ENCODE data around the gene IQSEC2. TPM values are rescaled to one million over a fixed set of nuclear protein-coding genes. Genes with fewer than 3 reads are reported as not detected.

The IQSEC2 gene
- total RNA-seq, 1 donor from 2014 or later, result 17.3 TPM

- H3K27ac ChIP-seq, result no peak overlapping the region
- no peaks in the 10 kb centered on the region for H3K4me1 ChIP-seq
- no peaks in the 10 kb centered on the region for H3K27me3 ChIP-seq
- DNase-seq (no peak), ATAC-seq (no peak)
- H3K4me3 ChIP-seq, result no peak overlapping the region
- TF ChIP-seq CTCF (IDR thresholded peaks at IDR 0.05), result no peak
- intact Hi-C loops (cut with DNase I), result no loop called here
- H3K36me3 ChIP-seq, result peaks cover 5% of the 10 kb centered on the region
- no peaks in the 10 kb centered on the region for H3K9me3 ChIP-seq
Observed at GRCh38 chrX:53234484-53234883, 46.9 kb downstream of the IQSEC2 start.

GRCh38 chrX:53233536-53233935, 47.8 kb downstream of the IQSEC2 start:
- DNase-seq, result no peak
- Histone ChIP-seq H3K27me3 (no peaks in the 10 kb centered on the region), H3K27ac (no peak overlapping the region), H3K9me3 (no peaks in the 10 kb centered on the region), H3K36me3 (peaks cover 5% of the 10 kb centered on the region), H3K4me3 (no peak overlapping the region), H3K4me1 (no peaks in the 10 kb centered on the region)
- intact Hi-C loops (cut with DNase I), result no loop called here
- no peak for TF ChIP-seq CTCF (IDR thresholded peaks at IDR 0.05)
- ATAC-seq, result no peak

GRCh38 chrX:53230116-53230515, 51.3 kb downstream of the IQSEC2 start:
- no peak for ATAC-seq
- intact Hi-C loops (cut with DNase I), result no loop called here
- Histone ChIP-seq H3K4me3 (no peak overlapping the region), H3K4me1 (no peaks in the 10 kb centered on the region), H3K9me3 (no peaks in the 10 kb centered on the region), H3K27ac (no peak overlapping the region), H3K36me3 (no peaks in the 10 kb centered on the region), H3K27me3 (no peaks in the 10 kb centered on the region)
- no peak for TF ChIP-seq CTCF (IDR thresholded peaks at IDR 0.05)
- no peak for DNase-seq

- TF ChIP-seq CTCF (IDR thresholded peaks at IDR 0.05), result no peak
- no peak overlapping the region for H3K4me3 ChIP-seq
- no peak for DNase-seq
- H3K27ac ChIP-seq, result no peak overlapping the region
- H3K36me3 ChIP-seq, result no peaks in the 10 kb centered on the region
- peaks cover 4% of the 10 kb centered on the region for H3K4me1 ChIP-seq
- H3K9me3 ChIP-seq, result no peaks in the 10 kb centered on the region
- intact Hi-C loops (cut with DNase I), result no loop called here
- no peak for ATAC-seq
- H3K27me3 ChIP-seq, result no peaks in the 10 kb centered on the region
Observed at GRCh38 chrX:53227224-53227765, 54.1 kb downstream of the IQSEC2 start.

GRCh38 chrX:53224860-53225797, 56.3 kb downstream of the IQSEC2 start, which contains the start of gene KDM5C:
Gene KDM5C, minus strand, starts transcription at chrX:53225207. Its CDS starts 318 bp downstream, at chrX:53224889.
- DNase-seq, result peak; percentile 92
- TF ChIP-seq CTCF (IDR thresholded peaks at IDR 0.05), result no peak
- Histone ChIP-seq H3K4me3 (peak within 1 kb of the TSS; percentile 78), H3K27ac (peak within 1 kb of the TSS; percentile 91), H3K36me3 (peaks cover 5% of the 10 kb centered on the region), H3K4me1 (peaks cover 4% of the 10 kb centered on the region), H3K9me3 (no peaks in the 10 kb centered on the region), H3K27me3 (no peaks in the 10 kb centered on the region)
- intact Hi-C loops (cut with DNase I), result no loop called here
- peak; percentile 91 for ATAC-seq

Measured in upper lobe of right lung (tissue), 1 donor.